Ishikawa (cell line): ENCODE data around the gene TEX48.

Experiments
- CEBPB ChIP-seq: IDR thresholded peaks from 2 replicates; pipeline ENCODE4 v1.6.1; 2012
- CREB1 ChIP-seq: IDR thresholded peaks from 2 replicates; pipeline ENCODE4 v1.6.1; 2012; ENCODE audit warnings: low read depth
- EGR1 ChIP-seq: IDR thresholded peaks from 2 replicates; pipeline ENCODE4 v1.6.1; 2012
- FOXM1 ChIP-seq: IDR thresholded peaks from 2 replicates; pipeline ENCODE4 v1.6.1; 2012; ENCODE audit warnings: low read depth, borderline replicate concordance
- NFIC ChIP-seq: IDR thresholded peaks from 2 replicates; pipeline ENCODE4 v1.6.1; 2012
- RAD21 ChIP-seq: IDR thresholded peaks from 2 replicates; pipeline ENCODE4 v1.6.1; 2012; ENCODE audit warnings: low read depth
- REST ChIP-seq: IDR thresholded peaks from 2 replicates; pipeline ENCODE4 v1.6.1; 2012; ENCODE audit warnings: low read depth, mild to moderate bottlenecking
- TAF1 ChIP-seq: IDR thresholded peaks from 2 replicates; pipeline ENCODE4 v1.6.1; 2012; ENCODE audit warnings: low read depth, mild to moderate bottlenecking
- TCF12 ChIP-seq: IDR thresholded peaks from 2 replicates; pipeline ENCODE4 v1.6.1; 2012; ENCODE audit warnings: low read depth
- TEAD4 ChIP-seq: IDR thresholded peaks from 2 replicates; pipeline ENCODE4 v1.6.1; 2012
- YY1 ChIP-seq: IDR thresholded peaks from 2 replicates; pipeline ENCODE4 v1.6.1; 2012; ENCODE audit warnings: low read depth
- ZBTB7A ChIP-seq: IDR thresholded peaks from 2 replicates; pipeline ENCODE4 v1.6.1; 2012; ENCODE audit warnings: low read depth
- TF ChIP-seq, protein P1 (sequence below): IDR thresholded peaks from 2 replicates; pipeline ENCODE4 v1.6.1; 2012

DNA sequence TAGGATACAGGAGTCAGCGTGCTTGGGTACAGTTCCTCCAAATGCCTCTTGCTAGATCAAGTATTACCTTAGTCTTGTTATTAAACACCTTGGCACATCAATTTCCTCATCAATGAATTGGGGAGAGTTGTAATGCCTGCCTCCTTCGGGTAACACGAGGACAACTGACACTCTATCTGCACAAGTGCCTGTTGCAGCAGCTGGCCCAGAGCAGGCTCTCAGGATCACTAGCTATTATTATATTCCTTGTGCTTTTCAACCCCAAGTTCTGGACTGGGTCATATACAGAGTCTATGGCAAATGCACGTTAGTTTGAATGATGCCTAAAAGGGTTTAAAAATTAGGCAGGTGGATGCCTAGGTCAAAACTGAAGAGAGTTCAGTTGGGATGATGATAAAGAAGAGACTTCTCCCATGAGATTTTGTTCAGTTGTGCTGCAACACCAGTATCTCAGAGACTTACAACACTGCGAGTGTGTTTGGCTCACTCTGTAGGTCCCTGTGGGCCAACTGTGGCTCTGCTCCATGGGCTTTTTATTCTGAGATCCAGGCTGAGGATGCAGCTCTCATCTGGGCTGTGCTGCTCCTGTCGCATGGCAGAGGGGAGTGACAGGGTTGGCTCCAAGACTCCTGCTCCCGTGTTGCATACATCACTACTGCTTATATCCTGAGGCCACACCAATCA, 41.1 kb upstream of the TEX48 start:
- TF ChIP-seq REST (no peak), CEBPB (no peak), NFIC (no peak), CREB1 (no peak), YY1 (no peak), TAF1 (no peak), FOXM1 (no peak), RAD21 (no peak), ZBTB7A (no peak), TCF12 (no peak), EGR1 (no peak), TEAD4 (no peak)
- TF ChIP-seq, protein P1, sequence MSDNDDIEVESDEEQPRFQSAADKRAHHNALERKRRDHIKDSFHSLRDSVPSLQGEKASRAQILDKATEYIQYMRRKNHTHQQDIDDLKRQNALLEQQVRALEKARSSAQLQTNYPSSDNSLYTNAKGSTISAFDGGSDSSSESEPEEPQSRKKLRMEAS: no peak
